Ovary (tissue), 9 donors: ENCODE data around the gene PRSS21. TPM values are rescaled to one million over a fixed set of nuclear protein-coding genes. Genes with fewer than 3 reads are reported as not detected.

Experiments
- DNase-seq, 5 donors: peaks; one replicate each; pipeline ENCODE4 v3.0.0-alpha.2; 2019 to 2020
- H3K27ac ChIP-seq, 2 donors: fragments of 200-600 bp; one replicate each; pipeline versions ENCODE4 v1.5.1 to v1.8.0; 2019 to 2022
- H3K27me3 ChIP-seq: fragments of 200-600 bp; one replicate; pipeline ENCODE4 v1.8.0; 2022
- H3K36me3 ChIP-seq: fragments of 200-600 bp; sonication (generic); one replicate; pipeline ENCODE4 v1.5.1; 2019
- H3K4me1 ChIP-seq: one replicate; pipeline ENCODE4 v1.8.1; 2013; ENCODE audit warnings: mild to moderate bottlenecking, moderate library complexity; ENCODE audit not compliant: insufficient read depth
- H3K4me3 ChIP-seq: fragments of 200-600 bp; sonication (generic); one replicate; pipeline ENCODE4 v1.5.1; 2017
- H3K9me3 ChIP-seq, 2 donors: fragments of 200-600 bp in 1 of 2; sonication (generic) in 1 of 2; one replicate each; pipeline versions ENCODE4 v1.5.1 to v1.8.1; 2013 to 2019; ENCODE audit warnings: mild to moderate bottlenecking in 1 of 2, moderate library complexity in 1 of 2
- EP300 ChIP-seq: sonication (generic); formaldehyde crosslinking; IDR thresholded peaks from one replicate; pipeline ENCODE4 v1.6.1; 2017; ENCODE audit warnings: antibody characterized with exemption
- POLR2A ChIP-seq: fragments of 450-650 bp; IDR thresholded peaks from one replicate; pipeline ENCODE4 v1.6.1; 2017; ENCODE audit warnings: antibody characterized with exemption, mild to moderate bottlenecking, moderate library complexity
- WGBS, 3 donors: extraction: QIAGEN DNeasy Blood & Tissue Kit in 1 of 3; methylation state at CpG; one replicate each; pipeline versions ENCODE4 v1.1.5 to v1.1.7; 2013 to 2017; 5-methylcytosine and 5-hydroxymethylcytosine counted together
- intact Hi-C, 4 donors: fragments of 100-400 bp; cut with DNase I; formaldehyde crosslinking; loops; one replicate each; pipeline versions ENCODE4 v1.11.0 to v1.15.1; 2022 to 2023
- polyA plus RNA-seq, 2 donors: library from polyadenylated mRNA; stranded (reverse); fragments of 200-250 nt in 1 of 2; fragments of 350-450 nt in 1 of 2; fragmentation: Illumina TruSeq in 1 of 2; extraction: RNeasy Lipid Tissue Mini Kit (QIAGEN cat#74804) in 1 of 2; gene quantifications; one replicate each; pipeline ENCODE4 v1.2.3, GENCODE V29; 2013 to 2014
- total RNA-seq, 7 donors: library from RNA; depleted of rRNA in 2 of 7; stranded (reverse); fragments of >200 nt in 2 of 7; fragmentation: NEBNext Ultra II Directional in 3 of 7; extraction: Animal tissue kit (Norgen Biotek cat#: 25700) in 3 of 7; gene quantifications; one replicate each; pipeline versions ENCODE4 v1.1.0 to v1.2.4, GENCODE V29; 2016 to 2023
- TF ChIP-seq, protein P1 (sequence below), 3 donors: fragments of 450-650 bp in 2 of 3; fragments of 200-600 bp in 1 of 3; IDR thresholded peaks; one replicate each; pipeline versions ENCODE4 v1.5.1 to v1.8.0; 2016 to 2022; ENCODE audit warnings: antibody characterized with exemption in 3 of 3, mild to moderate bottlenecking in 1 of 3
- donor health status: DM: no; HTN: no; CAD: no; lungs with moderate emphysema.
- donor health status: DM: no; HTN: no; CAD: no.
- donor health status: Bipolar disorder and iron deficiency.
- donor health status: DM: yes; HTN: yes; CAD: no.
- donor health status: DM: no; HTN: no; CAD: no.
- donor health status: DM: yes; HTN: yes; CAD: no.

PRSS21 gene
- total and polyA plus RNA-seq, 9 donors: 0.53 to 9.3 (median 1.0) TPM; not detected in 4

DNA sequence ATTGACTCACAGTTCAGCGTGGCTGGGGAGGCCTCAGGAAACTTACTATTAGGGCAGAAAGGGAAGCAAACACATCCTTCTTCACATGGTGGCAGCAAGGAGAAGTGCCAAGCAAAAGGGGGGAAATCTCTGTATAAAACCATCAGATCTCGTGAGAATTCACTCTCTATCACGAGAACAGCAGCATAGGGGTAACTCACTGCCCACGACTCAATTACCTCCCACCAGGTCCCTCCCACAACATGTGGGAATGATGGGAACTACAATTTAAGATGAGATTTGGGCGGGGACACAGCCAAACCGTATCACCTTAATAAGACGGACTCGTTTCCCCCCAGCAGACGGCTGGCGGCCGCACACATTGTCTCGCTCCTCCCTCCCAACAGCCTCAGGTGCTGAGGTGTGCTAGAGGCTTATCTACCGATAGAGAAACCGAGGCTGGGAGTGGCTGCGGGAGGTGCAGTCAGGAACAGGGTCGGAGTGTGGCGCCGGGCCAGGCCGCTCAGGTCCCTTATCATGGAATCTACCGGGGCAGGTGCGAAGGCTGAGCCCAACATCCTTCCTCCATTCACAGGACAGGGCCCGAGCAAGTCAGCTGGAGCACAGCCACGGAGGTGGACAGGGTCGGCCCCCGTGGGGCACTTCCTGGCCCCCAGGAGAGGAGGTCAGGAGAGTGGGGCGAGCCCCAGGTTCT, 8.2 kb downstream of the PRSS21 start:
- no peak overlapping the region for H3K4me3 ChIP-seq
- 70 to 77% (median 76%) methylated on average over 26 of the region's 26 CpGs for WGBS, 3 donors
- no peaks in the 10 kb centered on the region for H3K9me3 ChIP-seq
- H3K27me3 ChIP-seq: no peaks in the 10 kb centered on the region
- no peak for TF ChIP-seq POLR2A
- TF ChIP-seq, protein P1, sequence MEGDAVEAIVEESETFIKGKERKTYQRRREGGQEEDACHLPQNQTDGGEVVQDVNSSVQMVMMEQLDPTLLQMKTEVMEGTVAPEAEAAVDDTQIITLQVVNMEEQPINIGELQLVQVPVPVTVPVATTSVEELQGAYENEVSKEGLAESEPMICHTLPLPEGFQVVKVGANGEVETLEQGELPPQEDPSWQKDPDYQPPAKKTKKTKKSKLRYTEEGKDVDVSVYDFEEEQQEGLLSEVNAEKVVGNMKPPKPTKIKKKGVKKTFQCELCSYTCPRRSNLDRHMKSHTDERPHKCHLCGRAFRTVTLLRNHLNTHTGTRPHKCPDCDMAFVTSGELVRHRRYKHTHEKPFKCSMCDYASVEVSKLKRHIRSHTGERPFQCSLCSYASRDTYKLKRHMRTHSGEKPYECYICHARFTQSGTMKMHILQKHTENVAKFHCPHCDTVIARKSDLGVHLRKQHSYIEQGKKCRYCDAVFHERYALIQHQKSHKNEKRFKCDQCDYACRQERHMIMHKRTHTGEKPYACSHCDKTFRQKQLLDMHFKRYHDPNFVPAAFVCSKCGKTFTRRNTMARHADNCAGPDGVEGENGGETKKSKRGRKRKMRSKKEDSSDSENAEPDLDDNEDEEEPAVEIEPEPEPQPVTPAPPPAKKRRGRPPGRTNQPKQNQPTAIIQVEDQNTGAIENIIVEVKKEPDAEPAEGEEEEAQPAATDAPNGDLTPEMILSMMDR (IDR thresholded peaks at IDR 0.05): no peak
- TF ChIP-seq EP300: no peak
- intact Hi-C loops: no loop called here
- no peaks in the 10 kb centered on the region for H3K36me3 ChIP-seq
- H3K27ac ChIP-seq: no peak overlapping the region
- DNase-seq: peak in 1 of 5 donors; percentile 29
- no peaks in the 10 kb centered on the region for H3K4me1 ChIP-seq

DNA sequence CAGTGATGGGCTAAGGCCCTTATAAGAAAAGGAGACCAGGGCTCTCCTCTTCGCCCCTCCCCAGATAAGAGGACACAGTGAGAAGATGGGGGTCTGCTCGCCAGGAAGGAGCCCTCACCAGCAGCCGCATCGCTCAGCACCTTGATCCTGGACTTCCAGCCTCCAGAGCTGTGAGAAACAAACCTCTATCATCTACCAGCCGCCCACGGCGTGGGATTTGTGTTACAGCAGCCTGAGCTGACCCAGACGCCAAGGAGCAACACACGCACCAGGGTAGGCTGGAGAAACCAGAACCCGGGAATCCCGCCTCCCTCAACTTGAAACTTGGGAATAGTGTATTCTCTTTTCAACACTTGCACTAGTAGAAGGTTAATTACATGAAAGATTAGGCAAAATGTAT, 8.9 kb downstream of the PRSS21 start:
- no peaks in the 10 kb centered on the region for H3K27me3 ChIP-seq
- no peak overlapping the region for H3K4me3 ChIP-seq
- DNase-seq: peak in 1 of 5 donors; percentile 19
- H3K36me3 ChIP-seq: no peaks in the 10 kb centered on the region
- intact Hi-C loops: no loop called here
- no peak for TF ChIP-seq EP300
- TF ChIP-seq POLR2A: no peak
- TF ChIP-seq, protein P1 (IDR thresholded peaks at IDR 0.05): no peak
- 57 to 65% (median 64%) methylated on average over 11 of the region's 11 CpGs for WGBS, 3 donors
- H3K27ac ChIP-seq: no peak overlapping the region
- no peaks in the 10 kb centered on the region for H3K4me1 ChIP-seq
- no peaks in the 10 kb centered on the region for H3K9me3 ChIP-seq

DNA sequence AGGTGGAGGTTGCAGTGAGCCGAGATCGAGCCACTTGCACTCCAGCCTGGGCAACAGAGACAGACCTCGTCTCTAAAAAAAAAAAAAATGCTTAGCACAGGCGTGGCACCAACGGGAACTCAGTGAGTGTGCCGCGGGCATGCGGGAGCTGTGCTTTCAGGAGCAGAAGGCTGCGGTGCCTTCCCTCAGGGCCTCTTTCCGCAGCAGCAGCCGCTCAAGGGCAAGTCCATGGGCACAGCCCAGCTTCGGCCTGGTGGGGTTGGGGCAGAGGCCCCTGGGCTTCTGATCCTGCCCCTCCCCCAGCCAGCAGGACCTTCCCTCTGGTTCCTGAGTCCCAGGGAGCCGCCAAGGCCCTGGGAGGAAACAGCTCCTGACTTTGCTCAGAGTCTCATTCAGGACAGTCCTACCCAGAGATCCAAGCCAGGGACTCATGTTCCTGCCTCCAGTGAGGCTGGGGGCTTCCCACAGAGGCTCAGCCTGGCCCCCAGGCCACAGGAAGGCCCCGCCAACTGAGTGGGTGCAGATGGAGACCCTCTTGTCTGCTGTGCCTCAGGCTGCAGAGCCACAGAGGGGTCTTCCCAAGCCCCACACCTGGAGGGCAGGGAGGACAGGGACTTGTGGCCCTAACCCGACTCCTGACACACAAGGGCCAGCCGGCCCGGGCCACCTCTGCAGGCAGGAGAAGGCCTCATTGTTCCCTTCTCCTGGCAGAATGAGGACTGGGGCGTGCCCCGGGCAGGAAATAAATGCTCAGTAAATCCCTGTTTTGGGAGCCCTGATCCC, 9.7 kb downstream of the PRSS21 start:
- no peak overlapping the region for H3K4me3 ChIP-seq
- TF ChIP-seq, protein P1 (IDR thresholded peaks at IDR 0.05): no peak
- TF ChIP-seq POLR2A (no peak), EP300 (no peak)
- no peaks in the 10 kb centered on the region for H3K27me3 ChIP-seq
- H3K36me3 ChIP-seq: no peaks in the 10 kb centered on the region
- 67 to 74% (median 69%) methylated on average over 18 to 19 of the region's 19 CpGs for WGBS, 3 donors
- peak in 1 of 5 donors; percentile 9 for DNase-seq
- no peak overlapping the region for H3K27ac ChIP-seq
- intact Hi-C loops: no loop called here
- H3K9me3 ChIP-seq: no peaks in the 10 kb centered on the region
- no peaks in the 10 kb centered on the region for H3K4me1 ChIP-seq

DNA sequence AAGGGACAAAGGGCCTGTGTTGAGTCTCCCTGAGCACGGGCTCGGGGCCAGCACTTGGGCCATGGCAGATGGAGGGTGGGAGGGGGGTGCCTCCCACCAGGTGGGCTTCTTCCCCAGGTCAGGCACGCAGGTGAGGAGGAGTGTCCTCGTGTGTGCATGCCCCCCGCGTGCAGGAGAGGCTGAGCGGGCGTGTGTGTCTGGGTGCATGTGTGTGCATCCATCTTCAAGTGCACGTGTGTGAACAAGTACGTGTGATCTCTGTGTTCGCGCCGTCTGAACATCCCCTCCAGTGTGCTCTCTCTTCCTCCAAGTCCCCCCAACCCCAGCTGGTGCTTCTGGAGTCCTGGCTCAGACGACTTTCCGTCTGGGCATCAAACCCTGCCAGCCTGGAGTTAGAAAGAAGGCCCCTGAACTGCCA, 10.3 kb downstream of the PRSS21 start:
- DNase-seq: peak in 1 of 5 donors; percentile 24
- H3K4me3 ChIP-seq: no peak overlapping the region

More for the DNA sequence above, 10.3 kb downstream of the PRSS21 start:
- Histone ChIP-seq H3K4me1 (no peaks in the 10 kb centered on the region), H3K27ac (no peak overlapping the region), H3K9me3 (no peaks in the 10 kb centered on the region), H3K27me3 (no peaks in the 10 kb centered on the region), H3K36me3 (no peaks in the 10 kb centered on the region)
- intact Hi-C loops: no loop called here
- WGBS, 3 donors: 68 to 77% (median 73%) methylated on average over 15 of the region's 15 CpGs
- no peak for TF ChIP-seq POLR2A
- TF ChIP-seq, protein P1 (IDR thresholded peaks at IDR 0.05): no peak
- no peak for TF ChIP-seq EP300
